IMR-90 (cell line): ENCODE results near the gene IRAK2. TPM values are rescaled to one million over a fixed set of nuclear protein-coding genes. Genes with fewer than 3 reads are reported as not detected.

Experiments used
- ATAC-seq: fragments of 200-7000 bp; cut with Tn5 transposase; 2 replicates; pipeline ENCODE4 v1.9.1; 2020; ENCODE audit warnings: low read depth, mild to moderate bottlenecking, moderate library complexity
- BruUV-seq: library from RNA; stranded (reverse); fragments of 400-500 nt; replicated peaks from 2 replicates; lab custom pipeline; 2021; lab: Mats Ljungman, UMichigan
- CTCF ChIA-PET: fragments of 300-600 bp; formaldehyde crosslinking; extraction: SDS; loops from one replicate; lab custom pipeline; 2021; ENCODE audit warnings: antibody characterized with exemption; lab: Yijun Ruan, JAX
- POLR2A ChIA-PET: fragments of 300-600 bp; sonication (Branson Sonifier 250); formaldehyde crosslinking; loops from one replicate; lab custom pipeline; 2022; ENCODE audit warnings: antibody characterized with exemption; ENCODE audit not compliant: unreplicated experiment; lab: Charles Lee
- DNase-seq: peaks from one replicate; pipeline ENCODE4 v3.0.0; 2013
- H2AFZ ChIP-seq: replicated peaks from 2 replicates; pipeline ENCODE3; 2013; ENCODE audit warnings: low read length, mild to moderate bottlenecking; ENCODE audit not compliant: poor library complexity
- H2AK5ac ChIP-seq: 2 replicates; pipeline ENCODE4 v1.6.1; 2013; ENCODE audit warnings: low read depth, low read length, inconsistent platforms
- H2AK9ac ChIP-seq: replicated peaks from 2 replicates; pipeline ENCODE3; 2013; ENCODE audit warnings: mild to moderate bottlenecking, low read depth, low read length, moderate library complexity; ENCODE audit not compliant: poor library complexity
- H2BK120ac ChIP-seq: 2 replicates; pipeline ENCODE4 v1.6.1; 2013; ENCODE audit warnings: low read depth, low read length, inconsistent platforms
- H2BK15ac ChIP-seq: 3 replicates; pipeline ENCODE4 v1.6.1; 2013; ENCODE audit warnings: low read depth, low read length, inconsistent platforms
- H2BK20ac ChIP-seq: 2 replicates; pipeline ENCODE4 v1.6.1; 2013; ENCODE audit warnings: low read depth, mild to moderate bottlenecking, inconsistent platforms, low read length, moderate library complexity
- H2BK5ac ChIP-seq: 2 replicates; pipeline ENCODE4 v1.6.1; 2013; ENCODE audit warnings: mild to moderate bottlenecking, low read depth, low read length, inconsistent platforms; ENCODE audit not compliant: poor library complexity, severe bottlenecking
- H3K14ac ChIP-seq: replicated peaks from 2 replicates; pipeline ENCODE4 v1.6.1; 2013; ENCODE audit warnings: low read depth, low read length, inconsistent platforms
- H3K18ac ChIP-seq: 2 replicates; pipeline ENCODE4 v1.6.1; 2013; ENCODE audit warnings: low read depth, low read length, control low read depth
- H3K23ac ChIP-seq: 2 replicates; pipeline ENCODE4 v1.6.1; 2013; ENCODE audit warnings: low read depth, low read length, inconsistent platforms
- H3K27ac ChIP-seq: 2 replicates; pipeline ENCODE4 v1.5.1; 2013; ENCODE audit warnings: mild to moderate bottlenecking, control low read depth, low read length; ENCODE audit not compliant: insufficient read depth
- H3K27me3 ChIP-seq: 2 replicates; pipeline ENCODE4 v1.6.1; 2013; ENCODE audit warnings: low read length; ENCODE audit not compliant: control insufficient read depth, insufficient read depth
- H3K36me3 ChIP-seq: 2 replicates; pipeline ENCODE4 v1.6.1; 2013; ENCODE audit warnings: low read length, mixed read lengths; ENCODE audit not compliant: control insufficient read depth, insufficient read depth
- H3K4ac ChIP-seq: 2 replicates; pipeline ENCODE4 v1.6.1; 2013; ENCODE audit warnings: low read depth, low read length, inconsistent platforms
- H3K4me1 ChIP-seq: 2 replicates; pipeline ENCODE4 v1.6.1; 2013; ENCODE audit warnings: low read length, mixed read lengths; ENCODE audit not compliant: control insufficient read depth, insufficient read depth
- H3K4me2 ChIP-seq: 2 replicates; pipeline ENCODE4 v1.6.1; 2013; ENCODE audit warnings: low read depth, mild to moderate bottlenecking, control low read depth, low read length, moderate library complexity
- H3K4me3 ChIP-seq: 2 replicates; pipeline ENCODE4 v1.5.1; 2013; ENCODE audit warnings: low read depth, mild to moderate bottlenecking, control low read depth, low read length, moderate library complexity; ENCODE audit not compliant: insufficient read depth
- H3K56ac ChIP-seq: 2 replicates; pipeline ENCODE4 v1.6.1; 2013; ENCODE audit warnings: low read length, inconsistent platforms; ENCODE audit not compliant: insufficient read depth; ENCODE audit errors: extremely low read depth
- H3K79me1 ChIP-seq, 2 experiments: 2 replicates each; pipeline ENCODE4 v1.6.1; 2013; ENCODE audit warnings: low read length in 2 of 2, inconsistent platforms in 1 of 2, low read depth in 1 of 2
- H3K9ac ChIP-seq: 2 replicates; pipeline ENCODE4 v1.6.1; 2013; ENCODE audit warnings: low read depth, low read length, control low read depth
- H3K9me1 ChIP-seq: 2 replicates; pipeline ENCODE4 v1.6.1; 2013; ENCODE audit warnings: low read length, inconsistent platforms; ENCODE audit not compliant: insufficient read depth
- H3K9me3 ChIP-seq: 2 replicates; pipeline ENCODE4 v1.6.1; 2013; ENCODE audit warnings: low read length; ENCODE audit not compliant: control insufficient read depth, insufficient read depth
- H4K20me1 ChIP-seq: 2 replicates; pipeline ENCODE4 v1.6.1; 2013; ENCODE audit warnings: low read length, inconsistent platforms; ENCODE audit not compliant: insufficient read depth
- H4K5ac ChIP-seq: 2 replicates; pipeline ENCODE4 v1.6.1; 2013; ENCODE audit warnings: mild to moderate bottlenecking, low read depth, low read length, control low read depth
- H4K8ac ChIP-seq, 2 experiments: 2 replicates each; pipeline ENCODE4 v1.6.1; 2013; ENCODE audit warnings: low read depth in 2 of 2, low read length in 2 of 2, control low read depth in 1 of 2, inconsistent platforms in 1 of 2
- H4K91ac ChIP-seq: 2 replicates; pipeline ENCODE4 v1.6.1; 2013; ENCODE audit warnings: low read depth, low read length, inconsistent platforms; ENCODE audit not compliant: insufficient read depth
- CEBPB ChIP-seq: IDR thresholded peaks from 2 replicates; pipeline ENCODE4 v1.6.1; 2012; ENCODE audit warnings: low read depth, low read length, improper control_type of control experiment
- CHD1 ChIP-seq: IDR thresholded peaks from 2 replicates; pipeline ENCODE4 v1.6.1; 2012; ENCODE audit warnings: low read depth, low read length, improper control_type of control experiment
- ELK1 ChIP-seq: fragments of 150-350 bp; IDR thresholded peaks from 2 replicates; pipeline ENCODE4 v1.6.1; 2016; ENCODE audit warnings: low read depth, mild to moderate bottlenecking, low read length, moderate library complexity, borderline replicate concordance
- MAZ ChIP-seq: IDR thresholded peaks from 2 replicates; pipeline ENCODE4 v1.6.1; 2012; ENCODE audit warnings: low read depth, mild to moderate bottlenecking, low read length, improper control_type of control experiment, moderate library complexity, borderline replicate concordance
- RAD21 ChIP-seq: IDR thresholded peaks from 2 replicates; pipeline ENCODE4 v1.6.1; 2012; ENCODE audit warnings: low read length, improper control_type of control experiment
- WGBS, 2 experiments: methylation state at CpG; one replicate each; pipeline versions ENCODE4 v1.1.5 to v1.1.7; 2013; ENCODE audit warnings: missing lambda C conversion rate in 2 of 2; ENCODE audit not compliant: insufficient read length in 1 of 2; ENCODE audit errors: extremely low coverage in 2 of 2; 5-methylcytosine and 5-hydroxymethylcytosine counted together
- dilution Hi-C: fragments of 300-500 bp; cut with HindIII; formaldehyde crosslinking; loops from one replicate; pipeline ENCODE4 v1.14.3; 2018; ENCODE audit warnings: low sequenced_read_pairs; ENCODE audit not compliant: unreplicated experiment
- in situ Hi-C: fragments of 300-500 bp; cut with MboI; formaldehyde crosslinking; loops from 3 replicates; pipeline ENCODE4 v1.14.3; 2019; ENCODE audit warnings: low sequenced_read_pairs, inconsistent platforms, mixed read lengths
- intact Hi-C: fragments of 100-400 bp; cut with micrococcal nuclease; formaldehyde crosslinking; loops from 2 replicates; pipeline ENCODE4 v1.10.0; 2022
- polyA plus RNA-seq, 3 experiments: library from polyadenylated mRNA; depleted of rRNA; stranded (reverse); fragments of >200 nt; gene quantifications; 2 replicates each; pipeline ENCODE4 v1.2.3, GENCODE V29; 2012; ENCODE audit warnings: low replicate concordance in 1 of 3
- total RNA-seq: library from RNA; depleted of rRNA; stranded (reverse); fragments of >200 nt; gene quantifications from 2 replicates; pipeline ENCODE4 v1.2.3, GENCODE V29; 2012

Gene IRAK2
- total and polyA plus RNA-seq, 2 of the 4 experiments (the other 2 are of a cell fraction), result 6.9 to 8.1 TPM

GRCh38 chr3:10284496-10284895, 119.8 kb downstream of the IRAK2 start:
- H3K4me3 ChIP-seq, result no peak overlapping the region
- H3K9ac ChIP-seq, result no peak overlapping the region
- no peaks in the 10 kb centered on the region for H3K9me3 ChIP-seq
- DNase-seq, result no peak
- intact Hi-C loops, result loop anchor here (10.0 kb wide), 1 partner anchor 440 kb away; the partner anchor contains the start of gene RPUSD3
- no peaks in the 10 kb centered on the region for H3K4me1 ChIP-seq
- H4K8ac ChIP-seq, result no peak overlapping the region
- ChIA-PET CTCF (interaction anchor here (1.0 kb wide), 1 partner anchor 21 kb away, joined by 3 read pairs; no protein-coding TSS in a partner anchor), POLR2A (no interaction called here)
- H3K18ac ChIP-seq, result no peak overlapping the region
- H2BK120ac ChIP-seq, result no peak overlapping the region
- H3K27me3 ChIP-seq, result no peaks in the 10 kb centered on the region
- no peak overlapping the region for H3K27ac ChIP-seq
- no peak overlapping the region for H2BK20ac ChIP-seq
- H3K23ac ChIP-seq, result no peak overlapping the region
- no peak overlapping the region for H2AFZ ChIP-seq
- dilution Hi-C loops, result no loop called here
- 95% methylated on average over 3 of the region's 9 CpGs; no CpG with 5 or more reads in 1 of the 2 experiments for WGBS, 2 experiments
- H4K5ac ChIP-seq, result no peak overlapping the region
- H3K4ac ChIP-seq, result no peak overlapping the region
- H3K4me2 ChIP-seq, result no peak overlapping the region
- peaks cover 36% of the 10 kb centered on the region for H3K36me3 ChIP-seq
- TF ChIP-seq CEBPB (no peak), ELK1 (no peak), CHD1 (no peak), MAZ (no peak), RAD21 (no peak)
- peaks cover 3% of the 10 kb centered on the region; the same call in 1 of the 2 replicates for H3K9me1 ChIP-seq
- ATAC-seq, result no peak
- no TSS peak for BruUV-seq
- H2AK5ac ChIP-seq, result no peak overlapping the region
- H4K91ac ChIP-seq, result no peak overlapping the region
- H2BK5ac ChIP-seq, result no peak overlapping the region
- in situ Hi-C loops, result no loop called here
- no peak overlapping the region for H2BK15ac ChIP-seq
- H3K56ac ChIP-seq, result no peak overlapping the region
- H4K20me1 ChIP-seq, result no peaks in the 10 kb centered on the region
- H2AK9ac ChIP-seq, result no peak overlapping the region
- H3K79me1 ChIP-seq, result peaks cover 0 to 7% of the 10 kb centered on the region in 2 experiments; a peak in 2 of 4 replicates
- no peak overlapping the region for H3K14ac ChIP-seq
